Thoracic aorta (tissue), 2 donors: Measurements from ENCODE around the gene SNX21. TPM values are rescaled to one million over a fixed set of nuclear protein-coding genes. Genes with fewer than 3 reads are reported as not detected.
"Not testable (repeated sequence)": the region's sequence is repeated elsewhere in the genome, so short reads cannot be mapped to it uniquely, and the experiment has no call there.

ENCODE experiments used
- ATAC-seq: fragments of 150-250 bp; one replicate; pipeline ENCODE4 v1.8.0; 2017; ENCODE audit warnings: low read depth; ENCODE audit not compliant: insufficient number of reproducible peaks, low FRiP score
- DNase-seq: peaks from one replicate; pipeline ENCODE4 v3.0.0-alpha.2; 2020; ENCODE audit warnings: low spot score
- H3K27ac ChIP-seq, 2 donors: fragments of 200-600 bp; sonication (generic); 1 replicate in 1 of 2; 2 replicates in 1 of 2; pipeline ENCODE4 v1.5.1; 2016; ENCODE audit warnings: mild to moderate bottlenecking in 2 of 2, moderate library complexity in 2 of 2
- H3K27me3 ChIP-seq: fragments of 200-600 bp; sonication (generic); replicated peaks from 2 replicates; pipeline ENCODE4 v1.6.0; 2016; ENCODE audit warnings: mild to moderate bottlenecking; ENCODE audit not compliant: insufficient read depth
- H3K36me3 ChIP-seq: fragments of 200-600 bp; sonication (generic); one replicate; pipeline ENCODE4 v1.5.1; 2016
- H3K4me1 ChIP-seq, 2 donors: fragments of 200-600 bp; sonication (generic); 1 replicate in 1 of 2; 2 replicates in 1 of 2; pipeline versions ENCODE4 v1.5.1 to v1.6.0; 2016; ENCODE audit warnings: low read depth in 2 of 2, mild to moderate bottlenecking in 1 of 2; ENCODE audit not compliant: control insufficient read depth in 1 of 2
- H3K4me3 ChIP-seq: fragments of 200-600 bp; sonication (generic); 2 replicates; pipeline ENCODE4 v1.5.1; 2016; ENCODE audit warnings: mild to moderate bottlenecking
- H3K9me3 ChIP-seq: fragments of 200-600 bp; sonication (generic); 2 replicates; pipeline ENCODE4 v1.5.1; 2016
- total RNA-seq, 2 donors: library from RNA; depleted of rRNA; stranded (reverse); fragments of >200 nt; gene quantifications; one replicate each; pipeline versions ENCODE4 v1.1.0 to v1.2.3, GENCODE V29; 2016
- TF ChIP-seq, protein P1 (sequence below): fragments of 200-600 bp; sonication (generic); IDR thresholded peaks from one replicate; pipeline ENCODE4 v1.5.1; 2019; ENCODE audit warnings: antibody characterized with exemption

SNX21 gene
- total RNA-seq, result 100 to 1,000 TPM in 1 of 2 donors, 10 to 100 TPM in 1; 78.2 to 133 TPM

DNA sequence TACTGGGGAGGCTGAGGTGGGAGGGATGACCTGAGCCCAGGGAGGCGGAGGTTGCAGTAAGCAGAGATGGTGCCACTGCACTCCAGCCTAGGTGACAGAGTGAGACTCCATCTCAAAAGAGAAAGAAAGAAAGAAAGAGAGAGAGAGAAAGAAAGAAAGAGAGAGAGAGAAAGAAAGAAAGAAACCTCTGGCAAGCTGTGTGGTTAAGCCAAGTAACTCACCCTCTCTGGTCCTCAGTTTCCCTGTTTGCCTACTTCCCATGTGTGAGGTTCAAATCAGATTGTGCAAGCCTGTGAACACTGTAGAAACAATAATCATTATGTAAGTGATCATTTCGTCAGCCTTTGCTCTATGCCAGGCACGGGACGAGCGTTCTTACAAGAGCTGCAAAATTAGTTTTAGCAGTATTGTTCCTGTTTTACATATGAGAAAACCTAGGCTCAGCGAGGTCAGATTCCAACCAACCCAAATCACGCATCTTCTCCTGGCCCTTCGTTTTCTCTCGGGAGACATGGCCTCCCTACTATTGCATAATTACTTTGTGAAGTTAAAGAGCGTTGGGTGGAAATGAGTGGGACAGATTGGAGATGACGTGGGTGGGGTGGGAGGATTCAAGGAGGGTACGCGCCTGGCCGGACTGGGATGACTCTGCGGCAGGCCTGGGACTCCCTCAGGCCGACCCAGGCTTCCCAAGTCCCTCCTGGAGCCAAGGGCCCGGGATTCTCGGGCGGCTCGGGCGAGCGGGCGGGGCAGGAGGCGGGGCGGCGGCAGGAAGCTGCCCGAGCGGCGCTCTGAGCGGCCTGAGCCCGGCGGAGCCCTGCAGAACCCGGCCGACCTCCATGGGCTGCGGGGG, at the start of gene SNX21:
TSS of gene SNX21 (plus strand) at position 770 of the 853 bp plus-strand sequence. CDS start 121 bp downstream, outside the sequence.
- H3K9me3 ChIP-seq, result no peaks in the 10 kb centered on the region
- ATAC-seq (peak; percentile 52), DNase-seq (peak; percentile 68)
- peak within 1 kb of the TSS; percentile 93 to 98 for H3K27ac ChIP-seq
- no peaks in the 10 kb centered on the region for H3K27me3 ChIP-seq
- H3K36me3 ChIP-seq, result peaks cover 7% of the 10 kb centered on the region
- H3K4me3 ChIP-seq, result peak within 1 kb of the TSS; percentile 95
- peaks cover 23 to 54% of the 10 kb centered on the region in 2 donors for H3K4me1 ChIP-seq
- TF ChIP-seq, protein P1, sequence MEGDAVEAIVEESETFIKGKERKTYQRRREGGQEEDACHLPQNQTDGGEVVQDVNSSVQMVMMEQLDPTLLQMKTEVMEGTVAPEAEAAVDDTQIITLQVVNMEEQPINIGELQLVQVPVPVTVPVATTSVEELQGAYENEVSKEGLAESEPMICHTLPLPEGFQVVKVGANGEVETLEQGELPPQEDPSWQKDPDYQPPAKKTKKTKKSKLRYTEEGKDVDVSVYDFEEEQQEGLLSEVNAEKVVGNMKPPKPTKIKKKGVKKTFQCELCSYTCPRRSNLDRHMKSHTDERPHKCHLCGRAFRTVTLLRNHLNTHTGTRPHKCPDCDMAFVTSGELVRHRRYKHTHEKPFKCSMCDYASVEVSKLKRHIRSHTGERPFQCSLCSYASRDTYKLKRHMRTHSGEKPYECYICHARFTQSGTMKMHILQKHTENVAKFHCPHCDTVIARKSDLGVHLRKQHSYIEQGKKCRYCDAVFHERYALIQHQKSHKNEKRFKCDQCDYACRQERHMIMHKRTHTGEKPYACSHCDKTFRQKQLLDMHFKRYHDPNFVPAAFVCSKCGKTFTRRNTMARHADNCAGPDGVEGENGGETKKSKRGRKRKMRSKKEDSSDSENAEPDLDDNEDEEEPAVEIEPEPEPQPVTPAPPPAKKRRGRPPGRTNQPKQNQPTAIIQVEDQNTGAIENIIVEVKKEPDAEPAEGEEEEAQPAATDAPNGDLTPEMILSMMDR, result no peak

DNA sequence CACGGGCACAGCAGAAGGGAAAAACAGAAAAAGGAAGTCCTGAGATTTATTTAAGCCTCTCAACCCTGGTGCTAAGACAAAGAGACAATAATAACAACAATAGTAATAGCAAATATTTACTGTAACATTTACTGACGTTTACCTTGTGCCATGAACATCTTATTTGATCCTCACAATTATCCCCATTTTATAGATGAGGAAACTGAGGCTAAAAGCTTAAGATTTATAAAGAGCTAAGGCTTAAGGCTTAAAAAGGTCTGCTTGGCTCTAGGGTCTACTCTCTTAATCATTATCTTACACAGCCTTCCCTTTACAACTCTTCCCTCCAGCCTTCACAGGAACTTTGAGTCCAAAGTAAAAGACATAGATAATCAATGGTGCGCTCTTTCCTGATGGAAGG, 45.2 kb upstream of the SNX21 start:
- Histone ChIP-seq H3K9me3 (no peaks in the 10 kb centered on the region), H3K27me3 (no peaks in the 10 kb centered on the region), H3K4me1 (peaks cover 5 to 21% of the 10 kb centered on the region in 2 donors), H3K36me3 (no peaks in the 10 kb centered on the region), H3K4me3 (no peak overlapping the region), H3K27ac (no peak overlapping the region)
- ATAC-seq (no peak), DNase-seq (no peak)
- TF ChIP-seq, protein P1, result no peak

DNA sequence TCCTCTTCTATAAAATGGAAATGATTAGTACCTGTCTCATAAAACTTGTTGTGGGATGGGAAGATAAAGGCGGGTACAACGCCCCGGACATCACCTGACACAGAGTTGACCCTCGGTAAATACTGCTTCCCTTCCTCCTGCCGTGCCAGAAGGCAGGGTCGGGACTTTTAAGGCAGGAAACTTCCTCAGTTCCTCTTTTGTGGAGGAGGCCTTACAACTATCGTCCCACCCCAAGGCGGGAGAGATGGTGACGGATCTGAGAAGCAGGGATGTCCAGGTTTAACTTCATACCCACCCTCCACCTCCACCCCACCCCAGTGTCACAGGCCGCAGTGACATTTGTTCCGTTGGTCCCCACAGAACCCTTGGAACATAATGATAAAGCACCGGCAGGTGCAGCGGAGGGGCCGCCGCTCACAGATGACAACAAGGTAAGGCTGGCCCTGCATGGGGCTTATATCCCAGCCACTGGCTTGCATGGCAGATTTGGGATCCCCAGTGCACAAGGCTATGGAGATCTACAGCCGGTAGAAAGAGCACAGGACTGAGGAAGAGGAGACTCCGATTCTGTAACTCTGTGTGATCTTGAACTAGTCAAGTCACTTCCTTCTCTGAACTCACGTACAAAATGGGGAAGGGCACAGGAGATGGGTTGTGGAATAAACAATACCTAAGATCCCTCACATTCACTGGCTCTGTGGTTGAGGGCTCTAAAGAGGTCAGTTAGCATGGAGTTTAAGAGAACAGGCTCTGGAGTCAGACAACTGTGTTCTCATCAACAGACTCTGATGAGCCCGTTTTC, 41.1 kb upstream of the SNX21 start:
- H3K9me3 ChIP-seq, result no peaks in the 10 kb centered on the region
- peak overlapping the region; percentile 94 for H3K4me3 ChIP-seq
- H3K27ac ChIP-seq, result peak overlapping the region; percentile 92 to 94
- H3K36me3 ChIP-seq, result peaks cover 18% of the 10 kb centered on the region
- H3K27me3 ChIP-seq, result no peaks in the 10 kb centered on the region
- TF ChIP-seq, protein P1, result no peak
- peak; percentile 30 for ATAC-seq
- DNase-seq, result no peak
- H3K4me1 ChIP-seq, result peaks cover 6 to 17% of the 10 kb centered on the region in 2 donors

DNA sequence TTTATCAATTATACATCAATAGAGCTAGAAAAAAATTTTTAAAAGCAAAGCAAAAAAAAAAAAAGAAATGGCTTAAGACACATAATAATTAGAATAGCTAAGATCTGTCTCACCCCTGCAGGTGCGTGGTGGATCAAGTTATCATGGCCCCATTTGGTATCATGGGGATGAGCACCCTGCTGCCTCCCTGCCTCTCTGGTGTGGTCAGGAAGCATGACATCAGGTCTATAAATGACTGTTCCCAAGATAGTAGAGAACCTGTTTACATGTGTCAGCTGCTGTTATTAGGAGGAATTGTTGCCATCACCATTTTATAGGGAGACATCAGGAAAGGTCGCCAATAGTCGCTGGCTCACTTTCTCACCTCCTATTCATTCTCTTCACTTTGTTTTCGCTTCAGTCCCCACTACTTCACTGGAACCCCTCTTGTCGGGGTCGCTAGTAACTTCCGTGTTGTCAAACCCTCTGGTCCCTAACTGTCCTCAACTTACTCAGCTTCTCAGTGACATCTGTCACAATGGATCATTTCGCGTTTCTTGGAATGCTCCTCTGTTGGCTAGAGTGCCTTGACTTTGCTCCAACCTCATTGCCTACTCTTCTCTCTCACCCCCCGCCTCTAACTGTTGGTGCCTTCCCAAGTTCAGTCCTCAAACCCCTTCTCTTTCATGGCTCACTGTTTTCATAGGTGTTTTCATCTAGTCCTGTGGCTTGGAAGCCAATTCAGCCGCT, 37.1 kb upstream of the SNX21 start:
- Histone ChIP-seq H3K4me3 (no peak overlapping the region), H3K9me3 (no peaks in the 10 kb centered on the region), H3K27ac (no peak overlapping the region), H3K4me1 (peaks cover 6 to 17% of the 10 kb centered on the region in 2 donors), H3K36me3 (peaks cover 23% of the 10 kb centered on the region), H3K27me3 (no peaks in the 10 kb centered on the region)
- ATAC-seq (no peak), DNase-seq (no peak)
- TF ChIP-seq, protein P1, result no peak

DNA sequence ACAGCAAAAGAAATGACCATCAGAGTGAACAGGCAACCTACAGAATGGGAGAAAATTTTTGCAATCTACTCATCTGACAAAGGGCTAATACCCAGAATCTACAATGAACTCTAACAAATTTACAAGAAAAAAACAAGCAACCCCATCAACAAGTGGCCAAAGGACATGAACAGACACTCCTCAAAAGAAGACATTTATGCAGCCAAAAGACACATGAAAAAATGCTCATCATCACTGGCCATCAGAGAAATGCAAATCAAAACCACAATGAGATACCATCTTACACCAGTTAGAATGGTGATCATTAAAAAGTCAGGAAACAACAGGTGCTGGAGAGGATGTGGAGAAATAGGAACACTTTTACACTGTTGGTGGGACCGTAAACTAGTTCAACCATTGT, 36.1 kb upstream of the SNX21 start:
- ATAC-seq, result not testable (repeated sequence)

GRCh38 chr20:45797955-45798354, 35.6 kb upstream of the SNX21 start:
- Histone ChIP-seq H3K36me3 (peaks cover 36% of the 10 kb centered on the region), H3K4me1 (peaks cover 4 to 10% of the 10 kb centered on the region in 2 donors)
- not testable (repeated sequence) for H3K9me3 ChIP-seq, H3K4me3 ChIP-seq, DNase-seq, H3K27ac ChIP-seq, H3K27me3 ChIP-seq, ATAC-seq

More for the DNA sequence above, 36.1 kb upstream of the SNX21 start:
- H3K27me3 ChIP-seq, H3K27ac ChIP-seq, DNase-seq, H3K9me3 ChIP-seq, H3K4me3 ChIP-seq: not testable (repeated sequence)
- Histone ChIP-seq H3K36me3 (peaks cover 31% of the 10 kb centered on the region), H3K4me1 (peaks cover 6 to 15% of the 10 kb centered on the region in 2 donors)
